Stimulated activated CD8-positive, alpha-beta memory T cell treated with anti-CD3 and anti-CD28 coated beads, Interleukin-7, amount 100 ng/mL, for 24 hours (primary cell): ENCODE measurements around the gene PLEKHA5.

Experiments
- DNase-seq: peaks from one replicate; pipeline ENCODE4 v3.0.0-alpha.2; 2020; ENCODE audit warnings: low read depth

The PLEKHA5 gene

DNA sequence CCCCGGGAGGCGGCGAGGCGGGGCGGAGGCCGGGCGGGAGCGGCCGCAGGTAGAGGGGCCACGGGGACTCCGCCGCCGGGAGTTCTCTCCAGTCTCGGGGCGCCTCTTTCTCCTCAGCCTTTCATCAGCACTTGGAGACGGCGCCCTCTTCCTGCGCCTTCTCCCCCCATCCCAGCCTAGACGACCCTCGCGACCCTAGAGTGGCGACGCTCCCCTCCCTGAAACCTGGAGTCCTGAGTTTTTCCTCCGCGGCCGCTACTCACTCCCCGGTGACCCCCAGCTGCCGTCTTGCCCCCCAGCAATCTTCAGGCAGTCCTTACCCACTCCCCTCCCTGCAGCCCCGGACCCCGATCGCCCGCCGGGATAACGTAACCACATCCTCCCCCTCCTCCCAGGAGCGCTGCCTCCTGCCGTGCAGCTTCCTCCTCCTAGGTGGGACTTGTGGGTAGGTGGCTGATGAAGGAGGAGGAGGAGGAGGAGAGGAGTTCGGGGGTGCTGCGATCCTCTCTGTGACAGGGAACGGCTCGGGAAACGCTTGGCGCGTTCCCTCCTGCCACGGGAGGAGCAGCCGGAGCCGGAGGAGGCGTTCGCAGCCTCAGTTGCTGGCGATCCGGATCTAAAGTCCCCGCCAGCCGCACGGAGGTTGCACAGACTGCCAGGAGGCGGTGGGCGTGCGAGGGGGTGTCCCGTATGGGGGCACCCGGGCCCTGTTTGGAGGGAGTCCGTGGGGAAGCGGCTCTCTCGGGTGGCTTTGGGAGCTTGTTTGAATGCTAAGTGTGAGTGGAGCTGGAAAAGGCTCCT, 891 bp downstream of the PLEKHA5 start:
- DNase-seq = no peak

DNA sequence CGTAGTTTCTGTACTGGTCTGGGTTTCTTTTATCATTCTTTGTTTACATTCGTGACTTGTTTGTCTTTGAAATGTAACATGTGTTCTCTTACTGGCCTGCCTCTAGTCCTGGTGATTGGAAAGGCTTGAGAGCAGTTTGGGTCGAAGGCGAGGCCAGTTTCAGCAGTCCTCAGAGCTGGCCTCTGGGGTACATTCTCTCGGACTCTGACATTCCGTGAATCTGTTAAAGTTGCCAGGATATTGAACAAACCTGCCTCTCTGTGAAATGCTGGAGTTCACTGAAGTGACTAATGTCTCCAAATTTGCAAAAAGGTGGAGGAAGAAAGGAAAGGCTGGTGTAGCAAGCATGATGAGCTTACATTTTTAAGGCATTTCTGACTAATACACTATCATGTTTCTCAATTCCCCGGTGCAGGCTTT, 1.5 kb downstream of the PLEKHA5 start:
- DNase-seq = no peak

DNA sequence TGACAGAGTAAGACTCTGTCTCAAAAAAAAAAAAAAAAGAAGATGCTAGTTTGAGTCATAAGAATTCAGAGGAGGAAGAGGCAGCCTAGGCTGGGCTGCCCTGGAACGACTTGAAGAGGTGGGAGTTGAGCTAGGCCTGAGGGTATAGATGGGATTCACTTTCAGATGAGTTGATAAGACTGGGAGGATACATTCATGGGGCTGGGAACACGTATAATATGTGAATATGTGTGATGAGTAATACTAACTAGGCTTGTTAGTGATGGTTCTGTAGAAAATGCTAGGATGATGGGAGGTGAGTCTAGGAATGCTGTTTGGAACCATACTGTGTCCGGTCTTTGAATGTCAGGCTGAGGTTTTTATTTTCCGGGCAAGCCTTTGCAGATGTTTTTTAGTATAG, 9.0 kb downstream of the PLEKHA5 start:
- DNase-seq = no peak

GRCh38 chr12:19138956-19139355, 9.4 kb downstream of the PLEKHA5 start:
- DNase-seq = no peak

DNA sequence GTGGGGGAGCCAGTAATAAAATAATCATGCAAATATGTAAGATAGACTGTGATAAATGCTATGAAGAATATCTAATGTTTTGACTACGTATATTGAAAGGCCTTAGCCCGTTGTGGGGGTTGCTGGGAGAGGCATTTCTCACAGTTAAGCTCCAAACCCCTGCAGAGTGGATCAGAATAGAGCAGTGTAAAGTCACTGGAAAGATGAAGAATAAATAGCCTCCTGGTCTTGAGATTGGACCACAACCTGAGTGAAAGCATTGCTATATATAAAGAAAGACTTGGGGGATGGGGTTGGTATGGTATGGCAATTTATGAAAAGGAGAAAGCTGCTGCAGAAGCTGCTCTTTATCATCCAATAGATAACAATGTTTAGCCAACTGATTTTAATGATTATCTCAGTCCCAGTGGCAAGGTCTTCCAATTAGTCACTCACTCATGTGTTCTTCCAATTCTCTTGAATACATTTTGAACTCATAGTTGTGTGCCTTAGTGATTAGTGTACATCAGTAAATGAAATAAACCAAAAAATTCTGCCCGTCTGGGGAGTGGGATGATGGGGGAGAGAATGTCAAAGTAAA, 10.2 kb downstream of the PLEKHA5 start:
- no peak for DNase-seq

GRCh38 chr12:19140381-19141236, 11.1 kb downstream of the PLEKHA5 start:
- DNase-seq = no peak

GRCh38 chr12:19142499-19142898, 13.0 kb downstream of the PLEKHA5 start:
- DNase-seq = no peak

- DNase-seq = no peak
These were observed 14.8 kb downstream of the PLEKHA5 start for GRCh38 chr12:19144287-19144686.

DNA sequence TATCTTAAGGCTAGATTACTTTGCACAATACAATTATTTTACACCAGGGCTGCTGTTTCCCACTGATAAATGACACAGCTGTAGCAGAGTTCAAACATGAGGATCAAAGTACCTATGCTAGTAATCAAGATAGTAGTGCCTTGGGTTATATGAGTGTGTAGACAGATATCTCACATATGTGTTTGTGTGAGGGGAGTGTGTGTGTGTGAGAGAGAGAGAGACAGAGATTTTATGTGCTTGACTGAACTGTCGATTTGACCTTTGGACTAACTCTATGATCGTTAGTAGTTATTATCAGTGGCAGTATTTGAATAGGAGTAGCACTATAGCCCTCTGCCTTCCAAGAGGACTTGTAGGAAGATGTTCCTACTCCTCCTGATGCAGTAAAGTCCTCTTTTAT, 15.5 kb downstream of the PLEKHA5 start:
- DNase-seq = no peak

- no peak for DNase-seq
These were observed 19.3 kb downstream of the PLEKHA5 start for GRCh38 chr12:19148860-19149259.

GRCh38 chr12:19150273-19150900, 20.9 kb downstream of the PLEKHA5 start:
- DNase-seq = no peak

DNA sequence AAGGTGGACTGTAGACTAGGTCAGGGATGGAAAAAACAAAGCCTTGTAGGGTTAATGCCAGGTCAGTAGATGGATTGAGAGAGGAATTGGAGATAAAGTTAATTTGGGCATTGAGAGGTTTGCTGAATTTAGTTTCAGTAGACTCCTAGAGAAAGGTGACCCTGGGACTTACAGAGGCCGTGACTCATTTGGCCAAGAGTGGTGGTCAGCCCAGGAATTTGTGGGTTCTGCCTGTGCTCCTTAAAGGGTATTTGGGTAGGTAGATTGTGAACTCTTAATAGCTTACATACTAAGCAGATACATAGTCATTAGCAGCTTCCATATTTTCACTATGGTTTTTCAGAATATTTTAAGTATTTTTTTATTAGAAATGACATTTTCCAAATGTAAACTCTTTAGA, 21.8 kb downstream of the PLEKHA5 start:
- DNase-seq = no peak

DNA sequence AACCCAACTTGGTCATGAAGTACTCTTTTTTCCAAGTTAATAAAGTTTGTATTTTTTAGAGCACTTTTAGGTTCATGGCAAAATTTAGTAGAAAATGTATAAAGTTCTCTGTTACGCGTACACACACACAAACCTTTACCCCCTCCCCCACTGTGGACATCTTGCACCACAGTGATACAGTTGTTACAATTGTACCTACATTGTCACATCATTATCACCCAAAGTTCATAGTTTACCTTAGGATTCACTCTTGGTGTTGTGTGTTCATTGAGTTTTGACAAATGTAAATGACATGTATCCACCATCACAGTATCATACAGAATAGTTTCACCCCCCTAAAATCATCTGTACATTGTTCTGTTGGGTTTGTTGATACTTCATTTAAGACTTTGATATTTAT, 23.9 kb downstream of the PLEKHA5 start:
- no peak for DNase-seq

GRCh38 chr12:19154686-19155085, 25.2 kb downstream of the PLEKHA5 start:
- no peak for DNase-seq

DNA sequence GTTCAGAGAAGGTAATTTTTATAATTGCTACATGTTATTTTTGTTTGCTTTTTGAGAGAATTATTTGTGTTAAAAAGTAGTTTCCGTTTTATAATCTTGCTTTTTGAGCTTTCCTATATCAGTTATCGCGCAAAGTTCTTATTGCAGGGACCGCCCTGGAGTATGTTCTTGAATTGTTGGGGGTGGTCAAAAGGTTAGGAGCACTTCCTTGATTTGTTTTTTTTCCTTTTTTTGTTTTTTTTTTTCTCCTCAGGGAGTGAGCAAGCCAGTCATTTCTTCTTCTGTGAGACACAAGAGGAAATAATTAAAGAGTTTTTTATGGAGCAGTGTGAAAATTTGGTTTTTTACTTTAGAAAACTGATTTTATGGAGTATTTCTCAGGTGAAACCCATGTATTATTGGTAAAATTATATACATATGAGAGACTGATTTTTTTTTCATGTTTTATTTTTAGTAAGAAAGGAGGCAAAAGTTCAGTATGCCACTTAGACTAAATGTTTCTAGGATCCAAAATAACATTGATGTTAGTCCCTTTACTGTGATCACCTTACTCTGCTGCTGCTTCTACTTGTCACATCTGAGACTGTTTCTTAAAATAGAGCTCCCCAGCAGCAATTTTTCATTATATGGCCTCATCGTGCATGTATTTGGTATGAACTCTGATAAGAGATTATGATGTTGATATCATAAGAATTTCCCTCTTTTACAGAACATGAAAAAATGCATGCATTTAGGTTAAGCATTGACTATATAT, 26.6 kb downstream of the PLEKHA5 start:
- DNase-seq = no peak

GRCh38 chr12:19158923-19159322, 29.4 kb downstream of the PLEKHA5 start:
- DNase-seq = no peak

- no peak for DNase-seq
These were observed 31.7 kb downstream of the PLEKHA5 start for GRCh38 chr12:19161216-19161615.

GRCh38 chr12:19165451-19165850, 35.9 kb downstream of the PLEKHA5 start:
- no peak for DNase-seq

GRCh38 chr12:19166387-19166786, 36.9 kb downstream of the PLEKHA5 start:
- no peak for DNase-seq

GRCh38 chr12:19166956-19167355, 37.4 kb downstream of the PLEKHA5 start:
- DNase-seq = no peak

GRCh38 chr12:19167708-19168107, 38.2 kb downstream of the PLEKHA5 start:
- no peak for DNase-seq

- DNase-seq = no peak
These were observed 39.1 kb downstream of the PLEKHA5 start for GRCh38 chr12:19168644-19169043.
